Suprapubic skin (tissue), 4 donors: ENCODE measurements around the gene C16orf86. TPM values are rescaled to one million over a fixed set of nuclear protein-coding genes. Genes with fewer than 3 reads are reported as not detected.

Source experiments
- DNase-seq, 2 donors: peaks; one replicate each; pipeline ENCODE4 v3.0.0-alpha.2; 2019; ENCODE audit warnings: low spot score in 2 of 2
- H3K27ac ChIP-seq: fragments of 200-600 bp; sonication (generic); one replicate; pipeline ENCODE4 v1.5.1; 2019
- H3K27me3 ChIP-seq: fragments of 200-600 bp; sonication (generic); one replicate; pipeline ENCODE4 v1.5.1; 2019
- H3K36me3 ChIP-seq: fragments of 200-600 bp; sonication (generic); one replicate; pipeline ENCODE4 v1.5.1; 2019
- H3K4me1 ChIP-seq: fragments of 200-600 bp; sonication (generic); one replicate; pipeline ENCODE4 v1.5.1; 2019
- H3K4me3 ChIP-seq: fragments of 200-600 bp; sonication (generic); one replicate; pipeline ENCODE4 v1.5.1; 2019; ENCODE audit warnings: mild to moderate bottlenecking
- H3K9me3 ChIP-seq: fragments of 200-600 bp; sonication (generic); one replicate; pipeline ENCODE4 v1.5.1; 2019
- EP300 ChIP-seq: sonication (generic); formaldehyde crosslinking; IDR thresholded peaks from one replicate; pipeline ENCODE4 v1.6.1; 2017; ENCODE audit warnings: antibody characterized with exemption
- POLR2A ChIP-seq, 2 donors: fragments of 450-650 bp; IDR thresholded peaks; one replicate each; pipeline ENCODE4 v1.6.1; 2017; ENCODE audit warnings: antibody characterized with exemption in 2 of 2, mild to moderate bottlenecking in 2 of 2, moderate library complexity in 2 of 2
- POLR2AphosphoS5 ChIP-seq, 3 donors: sonication (generic); formaldehyde crosslinking; IDR thresholded peaks; one replicate each; pipeline ENCODE4 v1.6.1; 2017; ENCODE audit warnings: antibody characterized with exemption in 3 of 3
- WGBS: methylation state at CpG from one replicate; pipeline ENCODE4 v1.1.5; 2018; 5-methylcytosine and 5-hydroxymethylcytosine counted together
- total RNA-seq, 4 donors: library from RNA; depleted of rRNA; stranded (reverse); fragments of >200 nt; gene quantifications; one replicate each; pipeline ENCODE4 v1.1.0, GENCODE V29; 2016
- TF ChIP-seq, protein P1 (sequence below), 2 donors: fragments of 200-600 bp in 1 of 2; fragments of 450-650 bp in 1 of 2; sonication (generic) in 1 of 2; IDR thresholded peaks; one replicate each; pipeline ENCODE4 v1.5.1; 2016 to 2019; ENCODE audit warnings: antibody characterized with exemption in 2 of 2, mild to moderate bottlenecking in 1 of 2, moderate library complexity in 1 of 2

Gene C16orf86
- total RNA-seq, 4 donors from 2014 or later = 2.1 to 6.8 (median 3.6) TPM

DNA sequence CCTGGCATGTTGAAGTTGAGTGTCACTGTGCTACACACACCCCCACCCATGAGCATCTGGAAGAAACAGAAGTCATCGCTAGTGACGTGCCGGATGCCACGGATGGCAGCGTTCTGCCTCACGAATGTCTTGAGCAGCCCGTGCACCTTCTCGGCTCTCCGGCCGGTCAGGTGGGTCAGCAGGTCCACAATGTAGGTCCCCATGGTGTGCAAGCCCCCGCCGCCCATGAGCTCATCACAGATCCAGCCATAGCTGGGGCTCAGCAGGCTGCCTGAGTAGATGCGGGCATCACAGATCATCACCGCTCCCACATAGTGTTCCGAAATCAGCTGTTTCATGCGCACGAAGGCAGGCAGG lies 8.9 kb downstream of the C16orf86 start:
- peaks cover 7% of the 10 kb centered on the region for H3K36me3 ChIP-seq
- WGBS = 96% methylated on average over 12 of the region's 17 CpGs
- H3K9me3 ChIP-seq = no peaks in the 10 kb centered on the region
- no peak for DNase-seq
- H3K27me3 ChIP-seq = no peaks in the 10 kb centered on the region
- TF ChIP-seq POLR2A (IDR thresholded peaks at IDR 0.05) (no peak), POLR2AphosphoS5 (IDR thresholded peaks at IDR 0.05) (no peak), EP300 (no peak)
- TF ChIP-seq, protein P1, sequence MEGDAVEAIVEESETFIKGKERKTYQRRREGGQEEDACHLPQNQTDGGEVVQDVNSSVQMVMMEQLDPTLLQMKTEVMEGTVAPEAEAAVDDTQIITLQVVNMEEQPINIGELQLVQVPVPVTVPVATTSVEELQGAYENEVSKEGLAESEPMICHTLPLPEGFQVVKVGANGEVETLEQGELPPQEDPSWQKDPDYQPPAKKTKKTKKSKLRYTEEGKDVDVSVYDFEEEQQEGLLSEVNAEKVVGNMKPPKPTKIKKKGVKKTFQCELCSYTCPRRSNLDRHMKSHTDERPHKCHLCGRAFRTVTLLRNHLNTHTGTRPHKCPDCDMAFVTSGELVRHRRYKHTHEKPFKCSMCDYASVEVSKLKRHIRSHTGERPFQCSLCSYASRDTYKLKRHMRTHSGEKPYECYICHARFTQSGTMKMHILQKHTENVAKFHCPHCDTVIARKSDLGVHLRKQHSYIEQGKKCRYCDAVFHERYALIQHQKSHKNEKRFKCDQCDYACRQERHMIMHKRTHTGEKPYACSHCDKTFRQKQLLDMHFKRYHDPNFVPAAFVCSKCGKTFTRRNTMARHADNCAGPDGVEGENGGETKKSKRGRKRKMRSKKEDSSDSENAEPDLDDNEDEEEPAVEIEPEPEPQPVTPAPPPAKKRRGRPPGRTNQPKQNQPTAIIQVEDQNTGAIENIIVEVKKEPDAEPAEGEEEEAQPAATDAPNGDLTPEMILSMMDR (IDR thresholded peaks at IDR 0.05) = no peak
- H3K4me3 ChIP-seq = no peak overlapping the region
- no peak overlapping the region for H3K27ac ChIP-seq
- peaks cover 48% of the 10 kb centered on the region for H3K4me1 ChIP-seq

DNA sequence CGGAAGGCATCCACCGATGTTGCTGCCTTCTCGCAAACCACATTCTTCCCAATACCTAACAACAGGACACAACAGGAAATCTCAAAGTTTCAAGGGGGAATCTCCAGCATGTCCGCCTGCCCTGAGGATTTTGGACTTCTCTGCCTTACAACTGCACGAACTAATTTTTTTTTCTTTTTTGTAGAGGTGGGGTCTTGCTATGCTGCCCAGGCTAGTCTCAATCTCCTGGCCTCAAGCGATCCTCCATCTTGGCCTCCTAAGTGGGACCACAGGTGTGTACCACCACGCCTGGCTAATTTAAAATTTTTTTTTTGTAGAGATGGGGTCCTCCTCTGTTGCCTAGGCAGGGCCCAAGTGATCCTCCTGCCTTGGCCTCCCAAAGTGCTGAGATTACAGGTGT lies 9.4 kb downstream of the C16orf86 start:
- Histone ChIP-seq H3K27me3 (no peaks in the 10 kb centered on the region), H3K9me3 (no peaks in the 10 kb centered on the region), H3K4me3 (no peak overlapping the region), H3K36me3 (peaks cover 10% of the 10 kb centered on the region), H3K4me1 (peaks cover 48% of the 10 kb centered on the region), H3K27ac (no peak overlapping the region)
- WGBS = 98% methylated on average over 7 of the region's 7 CpGs
- TF ChIP-seq POLR2AphosphoS5 (IDR thresholded peaks at IDR 0.05) (no peak), EP300 (no peak), POLR2A (IDR thresholded peaks at IDR 0.05) (no peak)
- TF ChIP-seq, protein P1 (IDR thresholded peaks at IDR 0.05) = no peak
- DNase-seq = no peak

DNA sequence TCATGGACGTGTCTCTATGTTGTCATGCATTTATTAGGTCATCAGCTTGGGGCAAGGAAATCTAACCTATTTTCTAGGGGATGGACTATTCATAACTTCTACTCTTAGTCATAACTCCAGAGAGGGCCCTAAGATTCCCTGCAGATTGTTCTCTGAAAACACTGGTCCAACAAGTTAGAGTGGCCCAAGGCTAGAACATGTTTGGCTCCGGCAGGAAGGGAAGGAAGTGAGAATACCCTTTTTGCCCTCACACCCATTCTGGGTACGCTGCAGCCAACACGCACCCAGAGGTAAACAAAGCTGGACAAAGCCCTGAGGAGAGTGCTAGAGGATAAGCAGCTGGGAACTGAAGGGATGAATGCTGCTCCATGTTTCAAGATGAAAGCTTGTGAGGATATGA lies 9.9 kb downstream of the C16orf86 start:
- 46% methylated on average over 4 of the region's 4 CpGs for WGBS
- no peak overlapping the region for H3K27ac ChIP-seq
- H3K9me3 ChIP-seq = no peaks in the 10 kb centered on the region
- no peak overlapping the region for H3K4me3 ChIP-seq
- TF ChIP-seq, protein P1 (IDR thresholded peaks at IDR 0.05) = no peak
- TF ChIP-seq POLR2AphosphoS5 (IDR thresholded peaks at IDR 0.05) (no peak), EP300 (no peak), POLR2A (IDR thresholded peaks at IDR 0.05) (no peak)
- H3K27me3 ChIP-seq = no peaks in the 10 kb centered on the region
- H3K4me1 ChIP-seq = peaks cover 48% of the 10 kb centered on the region
- no peak for DNase-seq
- peaks cover 10% of the 10 kb centered on the region for H3K36me3 ChIP-seq

DNA sequence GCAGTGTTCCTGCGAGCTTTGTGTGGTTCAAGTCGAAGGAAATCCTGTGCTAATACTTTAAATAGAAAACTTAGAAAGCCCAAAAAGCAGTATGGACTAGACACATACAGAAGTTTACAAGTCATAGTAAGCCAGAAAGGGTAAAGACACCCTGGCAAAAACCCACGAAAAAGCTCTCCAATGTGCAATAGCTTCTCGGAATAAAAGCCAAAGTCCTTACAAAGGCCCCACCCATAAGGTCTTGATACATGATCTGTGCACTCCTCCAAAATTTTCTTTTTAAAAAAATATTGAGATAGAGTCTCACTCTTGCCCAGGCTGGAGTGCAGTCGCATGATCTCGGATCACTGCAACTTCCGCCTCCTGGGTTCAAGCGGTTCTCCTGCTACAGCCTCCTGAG lies 10.3 kb downstream of the C16orf86 start:
- Histone ChIP-seq H3K4me1 (peaks cover 48% of the 10 kb centered on the region), H3K27me3 (no peaks in the 10 kb centered on the region), H3K9me3 (no peaks in the 10 kb centered on the region), H3K36me3 (peaks cover 10% of the 10 kb centered on the region), H3K27ac (no peak overlapping the region), H3K4me3 (no peak overlapping the region)
- WGBS = 71% methylated on average over 8 of the region's 8 CpGs
- no peak for TF ChIP-seq POLR2AphosphoS5 (IDR thresholded peaks at IDR 0.05)
- TF ChIP-seq EP300 = no peak
- TF ChIP-seq, protein P1 (IDR thresholded peaks at IDR 0.05) = no peak
- TF ChIP-seq POLR2A (IDR thresholded peaks at IDR 0.05) = no peak
- DNase-seq = no peak

DNA sequence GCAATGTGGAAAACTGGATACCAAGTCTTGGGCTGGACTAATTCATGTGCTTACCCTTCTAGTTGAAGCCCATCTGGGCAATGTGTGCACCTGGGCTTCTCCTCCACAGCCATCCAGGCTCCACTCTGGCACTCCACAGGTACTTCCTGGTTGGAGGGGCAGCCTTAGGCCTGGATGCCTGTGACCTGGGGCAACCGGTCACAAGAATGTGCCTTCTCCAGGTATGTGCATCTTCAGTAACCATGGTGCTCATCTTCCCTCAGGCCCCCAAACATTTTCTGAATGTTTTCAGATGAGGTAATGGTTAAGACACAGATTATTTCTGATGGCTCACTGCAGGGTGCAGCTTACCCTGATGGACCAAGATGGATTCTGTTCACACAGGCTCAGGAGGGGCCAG lies 11.1 kb downstream of the C16orf86 start:
- no peaks in the 10 kb centered on the region for H3K27me3 ChIP-seq
- WGBS = 91% methylated on average over 1 of the region's 1 CpG
- TF ChIP-seq, protein P1 (IDR thresholded peaks at IDR 0.05) = no peak
- TF ChIP-seq POLR2AphosphoS5 (IDR thresholded peaks at IDR 0.05) = no peak
- TF ChIP-seq EP300 = no peak
- TF ChIP-seq POLR2A (IDR thresholded peaks at IDR 0.05) = no peak
- no peak overlapping the region for H3K27ac ChIP-seq
- H3K4me3 ChIP-seq = no peak overlapping the region
- no peak for DNase-seq
- no peaks in the 10 kb centered on the region for H3K9me3 ChIP-seq
- peaks cover 44% of the 10 kb centered on the region for H3K4me1 ChIP-seq
- peaks cover 10% of the 10 kb centered on the region for H3K36me3 ChIP-seq
